Stimulated activated CD8-positive, alpha-beta memory T cell treated with anti-CD3 and anti-CD28 coated beads, Interleukin-15, amount 100 ng/mL, for 48 hours (primary cell): ENCODE data around the gene CHRNA9.
"Not testable (repeated sequence)": the region's sequence is repeated elsewhere in the genome, so short reads cannot be mapped to it uniquely, and the experiment has no call there.

Experiments used
- DNase-seq, 2 donors: peaks; one replicate each; pipeline ENCODE4 v3.0.0-alpha.2; 2020; ENCODE audit warnings: low read depth in 2 of 2

CHRNA9 gene

GRCh38 chr4:40379248-40379647 is 44.1 kb downstream of the CHRNA9 start:
- DNase-seq, result no peak

- no peak for DNase-seq
Observed at GRCh38 chr4:40380647-40381046, 45.5 kb downstream of the CHRNA9 start.

GRCh38 chr4:40388239-40388638 is 53.1 kb downstream of the CHRNA9 start:
- no peak for DNase-seq

GRCh38 chr4:40389986-40390385 is 54.9 kb downstream of the CHRNA9 start:
- DNase-seq, result no peak

GRCh38 chr4:40392241-40392640 is 57.1 kb downstream of the CHRNA9 start:
- not testable (repeated sequence) for DNase-seq

GRCh38 chr4:40394236-40394635 is 59.1 kb downstream of the CHRNA9 start:
- DNase-seq, result no peak

- DNase-seq, result no peak
Observed at GRCh38 chr4:40395166-40395900, 60.2 kb downstream of the CHRNA9 start.

GRCh38 chr4:40395908-40396793 is 61.0 kb downstream of the CHRNA9 start:
- DNase-seq, result no peak

GRCh38 chr4:40399578-40399977 is 64.4 kb downstream of the CHRNA9 start:
- no peak for DNase-seq

- no peak for DNase-seq
Observed at GRCh38 chr4:40401096-40401495, 66.0 kb downstream of the CHRNA9 start.

GRCh38 chr4:40401631-40402030 is 66.5 kb downstream of the CHRNA9 start:
- DNase-seq, result no peak

- no peak for DNase-seq
Observed at GRCh38 chr4:40402556-40402955, 67.4 kb downstream of the CHRNA9 start.

- no peak for DNase-seq
Observed at GRCh38 chr4:40403081-40403480, 67.9 kb downstream of the CHRNA9 start.
